PC-3 (cell line): ENCODE data around the gene MED22. TPM values are rescaled to one million over a fixed set of nuclear protein-coding genes. Genes with fewer than 3 reads are reported as not detected.
"Not testable (repeated sequence)": the region's sequence is repeated elsewhere in the genome, so short reads cannot be mapped to it uniquely, and the experiment has no call there.

Experiments
- ATAC-seq: fragments of 200-7000 bp; cut with Tn5 transposase; 2 replicates; pipeline ENCODE4 v1.9.1; 2020; ENCODE audit warnings: mild to moderate bottlenecking, moderate library complexity
- BruUV-seq: library from RNA; stranded (reverse); fragments of 400-500 nt; replicated peaks from 2 replicates; lab custom pipeline; 2021; lab: Mats Ljungman, UMichigan
- CTCF ChIA-PET: fragments of 300-600 bp; sonication (Branson Sonifier 250); formaldehyde crosslinking; loops from one replicate; lab custom pipeline; 2022; ENCODE audit warnings: antibody characterized with exemption; lab: Charles Lee
- POLR2A ChIA-PET: fragments of 300-600 bp; sonication (Branson Sonifier 250); formaldehyde crosslinking; loops from one replicate; lab custom pipeline; 2022; ENCODE audit warnings: antibody characterized with exemption; ENCODE audit not compliant: unreplicated experiment; lab: Charles Lee
- DNase-seq: peaks from one replicate; pipeline ENCODE4 v3.0.0-alpha.2; 2015
- H2AFZ ChIP-seq: fragments of 300-600 bp; sonication (generic); 2 replicates; pipeline ENCODE4 v1.6.0; 2016; ENCODE audit warnings: antibody characterized with exemption, low read length
- H3F3A ChIP-seq: fragments of 300-600 bp; sonication (generic); one replicate; pipeline ENCODE4 v1.6.0; 2017; ENCODE audit warnings: antibody characterized with exemption, low read length, control low read depth, mild to moderate bottlenecking; ENCODE audit not compliant: unreplicated experiment
- H3K27ac ChIP-seq: fragments of 300-600 bp; sonication (generic); 2 replicates; pipeline ENCODE4 v1.5.1; 2016; ENCODE audit warnings: mild to moderate bottlenecking, low read length
- H3K27me3 ChIP-seq: fragments of 300-600 bp; sonication (generic); 2 replicates; pipeline ENCODE4 v1.6.1; 2016; ENCODE audit warnings: low read length, mixed read lengths
- H3K36me3 ChIP-seq: fragments of 300-600 bp; sonication (generic); 2 replicates; pipeline ENCODE4 v1.6.1; 2016; ENCODE audit warnings: low read depth, mixed run types, low read length, mixed read lengths
- H3K4me1 ChIP-seq: fragments of 300-600 bp; sonication (generic); 2 replicates; pipeline ENCODE4 v1.5.1; 2016; ENCODE audit warnings: low read length; ENCODE audit not compliant: insufficient read depth
- H3K4me2 ChIP-seq: fragments of 300-600 bp; sonication (generic); 2 replicates; pipeline ENCODE4 v1.6.0; 2016; ENCODE audit warnings: low read length
- H3K4me3 ChIP-seq: fragments of 300-600 bp; sonication (generic); 2 replicates; pipeline ENCODE4 v1.5.1; 2016; ENCODE audit warnings: mild to moderate bottlenecking, low read length, mixed read lengths
- H3K79me2 ChIP-seq: fragments of 300-600 bp; sonication (generic); 2 replicates; pipeline ENCODE4 v1.6.1; 2017; ENCODE audit warnings: low read length, mixed read lengths
- H3K9ac ChIP-seq: fragments of 300-600 bp; sonication (generic); 2 replicates; pipeline ENCODE4 v1.6.0; 2016; ENCODE audit warnings: mild to moderate bottlenecking, low read length
- H3K9me2 ChIP-seq: fragments of 300-600 bp; sonication (generic); replicated peaks from 2 replicates; pipeline ENCODE4 v1.6.1; 2016; ENCODE audit warnings: mixed run types, low read length, mixed read lengths
- H3K9me3 ChIP-seq: fragments of 300-600 bp; sonication (generic); 2 replicates; pipeline ENCODE4 v1.6.1; 2016; ENCODE audit warnings: low read length, mixed read lengths
- H4K20me1 ChIP-seq: fragments of 300-600 bp; sonication (generic); 2 replicates; pipeline ENCODE4 v1.6.1; 2016; ENCODE audit warnings: low read length, mixed read lengths
- CTCF ChIP-seq: fragments of 300-600 bp; sonication (generic); conservative IDR thresholded peaks from 2 replicates; pipeline ENCODE4 v1.5.1; 2017; ENCODE audit warnings: antibody characterized with exemption, low read depth, mild to moderate bottlenecking, low read length
- EZH2 ChIP-seq: fragments of 300-600 bp; sonication (generic); IDR thresholded peaks from one replicate; pipeline ENCODE4 v1.6.1; 2017; ENCODE audit warnings: antibody characterized with exemption, mild to moderate bottlenecking, low read length; ENCODE audit not compliant: unreplicated experiment
- EZH2phosphoT487 ChIP-seq: fragments of 300-600 bp; sonication (generic); IDR thresholded peaks from 2 replicates; pipeline ENCODE4 v1.6.1; 2018; ENCODE audit warnings: mild to moderate bottlenecking, antibody characterized with exemption, low read length, borderline replicate concordance
- intact Hi-C: fragments of 100-400 bp; cut with micrococcal nuclease; formaldehyde crosslinking; loops from 2 replicates; pipeline ENCODE4 v1.9.0; 2023
- total RNA-seq: library from RNA; depleted of rRNA; stranded (reverse); fragments of >200 nt; gene quantifications from 2 replicates; pipeline ENCODE4 v1.2.3, GENCODE V29; 2014

Gene MED22
- total RNA-seq, 1 experiment from 2014 or later = 20.5 TPM

GRCh38 chr9:133378408-133378962 is 30.6 kb upstream of the MED22 start:
- DNase-seq (no peak), ATAC-seq (no peak)
- intact Hi-C loops = no loop called here
- Histone ChIP-seq H4K20me1 (0 out of 2 replicates have a peak, but pooled peaks cover 3% of the 10 kb centered on the region), H3K9me3 (no peaks in the 10 kb centered on the region), H3K4me3 (no peak overlapping the region), H3K27ac (no peak overlapping the region), H3K9ac (no peak overlapping the region), H3K27me3 (no peaks in the 10 kb centered on the region), H2AFZ (no peak overlapping the region), H3F3A (no peaks in the 10 kb centered on the region), H3K9me2 (no peaks in the 10 kb centered on the region), H3K79me2 (peaks cover 22% of the 10 kb centered on the region), H3K4me2 (no peak overlapping the region), H3K4me1 (peaks cover 7% of the 10 kb centered on the region; the same call in 1 of the 2 replicates), H3K36me3 (no peaks in the 10 kb centered on the region)
- ChIA-PET POLR2A (no interaction called here), CTCF (no interaction called here)
- no peak for TF ChIP-seq EZH2
- TF ChIP-seq EZH2phosphoT487 = no peak
- TF ChIP-seq CTCF = no peak
- no TSS peak for BruUV-seq

- no peaks in the 10 kb centered on the region for H3K36me3 ChIP-seq
- no peak overlapping the region for H3K27ac ChIP-seq
- ChIA-PET POLR2A (no interaction called here), CTCF (no interaction called here)
- TF ChIP-seq EZH2 = no peak
- TF ChIP-seq EZH2phosphoT487 = no peak
- TF ChIP-seq CTCF = no peak
- peaks cover 7% of the 10 kb centered on the region; the same call in 1 of the 2 replicates for H3K4me1 ChIP-seq
- H3K4me2 ChIP-seq = no peak overlapping the region
- no peak overlapping the region for H3K9ac ChIP-seq
- no peaks in the 10 kb centered on the region for H3K9me3 ChIP-seq
- no peak overlapping the region for H2AFZ ChIP-seq
- peak; percentile 27 for DNase-seq
- H3K4me3 ChIP-seq = no peak overlapping the region
- H3K27me3 ChIP-seq = no peaks in the 10 kb centered on the region
- intact Hi-C loops = no loop called here
- H3F3A ChIP-seq = no peaks in the 10 kb centered on the region
- H3K9me2 ChIP-seq = no peaks in the 10 kb centered on the region
- H4K20me1 ChIP-seq = 0 out of 2 replicates have a peak, but pooled peaks cover 6% of the 10 kb centered on the region
- H3K79me2 ChIP-seq = peaks cover 29% of the 10 kb centered on the region
- ATAC-seq = 0 out of 2 replicates have a peak, but pooled peaks have one; percentile 6
- BruUV-seq = no TSS peak
Observed at GRCh38 chr9:133377721-133378216, 29.8 kb upstream of the MED22 start.

- H3K4me1 ChIP-seq, H3K9me2 ChIP-seq, H4K20me1 ChIP-seq, H3F3A ChIP-seq, H3K36me3 ChIP-seq, H3K27me3 ChIP-seq, H3K9ac ChIP-seq, POLR2A ChIA-PET, DNase-seq, ATAC-seq, CTCF ChIA-PET, H2AFZ ChIP-seq, H3K9me3 ChIP-seq, intact Hi-C loops, H3K27ac ChIP-seq, BruUV-seq, H3K4me3 ChIP-seq: not testable (repeated sequence)
- H3K79me2 ChIP-seq = peaks cover 34% of the 10 kb centered on the region
- 0 out of 2 replicates have a peak overlapping the region, but pooled peaks have one; percentile 91 for H3K4me2 ChIP-seq
Observed at GRCh38 chr9:133377280-133377679, 29.3 kb upstream of the MED22 start.
